ENCODE measurements around the gene SGPP1. TPM values are rescaled to one million over a fixed set of nuclear protein-coding genes. Genes with fewer than 3 reads are reported as not detected.

Gene SGPP1
- polyA plus RNA-seq, 2 of the 4 experiments (the other 2 are of a cell fraction): 16.1 to 28.2 TPM

DNA sequence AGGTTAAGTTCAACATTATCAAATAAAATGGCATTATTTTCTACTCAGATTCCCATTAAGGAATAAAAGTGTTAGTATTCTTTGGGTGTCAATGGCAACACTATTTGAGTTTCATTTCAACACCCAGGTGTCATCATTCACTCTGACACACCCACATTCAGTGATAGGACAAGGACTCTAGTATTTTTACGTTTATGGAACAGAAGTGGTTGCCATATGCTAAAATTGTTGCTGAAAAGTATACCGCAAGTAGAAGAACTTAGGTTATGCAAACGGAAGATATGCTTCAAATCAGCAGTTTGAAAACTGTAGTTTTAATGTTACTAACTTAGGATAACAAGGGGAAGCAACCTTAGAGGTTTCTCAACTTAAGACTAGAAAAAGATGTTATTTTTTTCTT, 20.0 kb upstream of the SGPP1 start:
- no peak for ATAC-seq
- CTCF ChIA-PET: interaction anchor here (2.1 kb wide), 1 partner anchor 21 kb away, joined by 8 read pairs; no protein-coding TSS in a partner anchor
- no peak for DNase-seq (ENCODE audit: low read depth in 1 of 2, low spot score in 1 of 2)
- Histone ChIP-seq H3K9me3 (no peaks in the 10 kb centered on the region), H3K27ac (no peak overlapping the region), H3K4me1 (peaks cover 14% of the 10 kb centered on the region), H3K4me2 (no peak overlapping the region), H3K4me3 (no peak overlapping the region)
- WGBS (ENCODE audit: missing lambda C conversion rate): 71% methylated on average over 3 of the region's 3 CpGs
- no peak for FAIRE-seq
- TF ChIP-seq NPAS2 (CRISPR knock-in tag; IDR thresholded peaks at IDR 0.05; ENCODE audit: borderline replicate concordance) (no peak), HOXB5 (CRISPR knock-in tag; IDR thresholded peaks at IDR 0.05) (no peak), RCOR1 (IDR thresholded peaks at IDR 0.05; ENCODE audit: low read depth, low read length) (no peak), ZFP36 (IDR thresholded peaks at IDR 0.05; ENCODE audit: borderline replicate concordance, partially characterized antibody) (no peak), RAD21 (conservative IDR thresholded peaks at IDR 0.05 in 1 of 2, IDR thresholded peaks at IDR 0.05 in 1 of 2) (no peak), BCL3 (IDR thresholded peaks at IDR 0.05) (no peak), CHD4 (IDR thresholded peaks at IDR 0.05; ENCODE audit: borderline replicate concordance) (no peak), SMC3 (IDR thresholded peaks at IDR 0.05) (no peak), ZSCAN20 (CRISPR knock-in tag; IDR thresholded peaks at IDR 0.05) (no peak), HEYL (CRISPR knock-in tag; IDR thresholded peaks at IDR 0.05) (no peak), NFE2L2 (conservative IDR thresholded peaks at IDR 0.05; ENCODE audit: low read length) (no peak)
- TF ChIP-seq, protein P1, sequence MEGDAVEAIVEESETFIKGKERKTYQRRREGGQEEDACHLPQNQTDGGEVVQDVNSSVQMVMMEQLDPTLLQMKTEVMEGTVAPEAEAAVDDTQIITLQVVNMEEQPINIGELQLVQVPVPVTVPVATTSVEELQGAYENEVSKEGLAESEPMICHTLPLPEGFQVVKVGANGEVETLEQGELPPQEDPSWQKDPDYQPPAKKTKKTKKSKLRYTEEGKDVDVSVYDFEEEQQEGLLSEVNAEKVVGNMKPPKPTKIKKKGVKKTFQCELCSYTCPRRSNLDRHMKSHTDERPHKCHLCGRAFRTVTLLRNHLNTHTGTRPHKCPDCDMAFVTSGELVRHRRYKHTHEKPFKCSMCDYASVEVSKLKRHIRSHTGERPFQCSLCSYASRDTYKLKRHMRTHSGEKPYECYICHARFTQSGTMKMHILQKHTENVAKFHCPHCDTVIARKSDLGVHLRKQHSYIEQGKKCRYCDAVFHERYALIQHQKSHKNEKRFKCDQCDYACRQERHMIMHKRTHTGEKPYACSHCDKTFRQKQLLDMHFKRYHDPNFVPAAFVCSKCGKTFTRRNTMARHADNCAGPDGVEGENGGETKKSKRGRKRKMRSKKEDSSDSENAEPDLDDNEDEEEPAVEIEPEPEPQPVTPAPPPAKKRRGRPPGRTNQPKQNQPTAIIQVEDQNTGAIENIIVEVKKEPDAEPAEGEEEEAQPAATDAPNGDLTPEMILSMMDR (IDR thresholded peaks at IDR 0.05): no peak
- POLR2A ChIA-PET: interaction anchor here (3.5 kb wide), 1 partner anchor 106 kb away, joined by 16 read pairs; the partner anchor contains the start of gene WDR89

- DNase-seq (ENCODE audit: low read depth in 1 of 2, low spot score in 1 of 2) (no peak), FAIRE-seq (no peak), ATAC-seq (peak; percentile 29 to 67; a peak in 4 of 6 replicates)
- ChIA-PET POLR2A (no interaction called here), CTCF (interaction anchor here (0.5 to 0.9 kb wide), 2 partner anchors 9 to 253 kb away, joined by 3 read pairs; no protein-coding TSS in a partner anchor)
- Histone ChIP-seq H3K9me3 (no peaks in the 10 kb centered on the region), H3K27ac (no peak overlapping the region), H3K4me1 (peaks cover 9% of the 10 kb centered on the region; the same call in 2 of the 3 replicates), H3K4me3 (no peak overlapping the region), H3K4me2 (peak overlapping the region; percentile 38; the same call in 2 of the 3 replicates)
- no peak for TF ChIP-seq EHF (CRISPR knock-in tag; IDR thresholded peaks at IDR 0.05)
- TF ChIP-seq FOSL2 (IDR thresholded peaks at IDR 0.05): no peak
- no peak for TF ChIP-seq FOSL2 (CRISPR knock-in tag; IDR thresholded peaks at IDR 0.05)
- TF ChIP-seq NR3C1 (IDR thresholded peaks at IDR 0.05): no peak
- no peak for TF ChIP-seq RAD21 (conservative IDR thresholded peaks at IDR 0.05 in 1 of 2, IDR thresholded peaks at IDR 0.05 in 1 of 2)
- TF ChIP-seq, protein P2, sequence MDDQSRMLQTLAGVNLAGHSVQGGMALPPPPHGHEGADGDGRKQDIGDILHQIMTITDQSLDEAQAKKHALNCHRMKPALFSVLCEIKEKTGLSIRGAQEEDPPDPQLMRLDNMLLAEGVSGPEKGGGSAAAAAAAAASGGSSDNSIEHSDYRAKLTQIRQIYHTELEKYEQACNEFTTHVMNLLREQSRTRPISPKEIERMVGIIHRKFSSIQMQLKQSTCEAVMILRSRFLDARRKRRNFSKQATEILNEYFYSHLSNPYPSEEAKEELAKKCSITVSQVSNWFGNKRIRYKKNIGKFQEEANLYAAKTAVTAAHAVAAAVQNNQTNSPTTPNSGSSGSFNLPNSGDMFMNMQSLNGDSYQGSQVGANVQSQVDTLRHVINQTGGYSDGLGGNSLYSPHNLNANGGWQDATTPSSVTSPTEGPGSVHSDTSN (IDR thresholded peaks at IDR 0.05): no peak
- TF ChIP-seq, protein P3, sequence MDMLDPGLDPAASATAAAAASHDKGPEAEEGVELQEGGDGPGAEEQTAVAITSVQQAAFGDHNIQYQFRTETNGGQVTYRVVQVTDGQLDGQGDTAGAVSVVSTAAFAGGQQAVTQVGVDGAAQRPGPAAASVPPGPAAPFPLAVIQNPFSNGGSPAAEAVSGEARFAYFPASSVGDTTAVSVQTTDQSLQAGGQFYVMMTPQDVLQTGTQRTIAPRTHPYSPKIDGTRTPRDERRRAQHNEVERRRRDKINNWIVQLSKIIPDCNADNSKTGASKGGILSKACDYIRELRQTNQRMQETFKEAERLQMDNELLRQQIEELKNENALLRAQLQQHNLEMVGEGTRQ (IDR thresholded peaks at IDR 0.05): peak; percentile 28; the same call in 1 of the 2 replicates
- WGBS (ENCODE audit: missing lambda C conversion rate): 22% methylated on average over 4 of the region's 4 CpGs
These were observed 18.1 kb upstream of the SGPP1 start for GRCh38 chr14:63745858-63746425.

Measured in A549 (cell line).